Neuronal stem cell (in vitro differentiated cells): ENCODE data around the gene CNTD1.
A peak's percentile ranks its signal among the peaks of the same experiment; 100 is the strongest.

Experiments
- DNase-seq: peaks from one replicate; pipeline ENCODE4 v3.0.0-alpha.2; 2013; ENCODE audit warnings: low spot score
- H2AFZ ChIP-seq: one replicate; pipeline ENCODE4 v1.6.1; 2013; ENCODE audit warnings: mild to moderate bottlenecking, low read length, inconsistent platforms
- H2AK5ac ChIP-seq: 2 replicates; pipeline ENCODE4 v1.6.1; 2013; ENCODE audit warnings: low read depth, mild to moderate bottlenecking, inconsistent platforms, low read length, moderate library complexity, mixed read lengths
- H2BK120ac ChIP-seq: 2 replicates; pipeline ENCODE4 v1.6.1; 2013; ENCODE audit warnings: low read depth, mild to moderate bottlenecking, inconsistent platforms, low read length, moderate library complexity, mixed read lengths
- H2BK12ac ChIP-seq: one replicate; pipeline ENCODE4 v1.6.1; 2013; ENCODE audit warnings: low read length, inconsistent platforms
- H2BK15ac ChIP-seq: 2 replicates; pipeline ENCODE4 v1.6.1; 2013; ENCODE audit warnings: mild to moderate bottlenecking, low read length, inconsistent platforms, mixed read lengths
- H2BK5ac ChIP-seq: one replicate; pipeline ENCODE4 v1.6.1; 2013; ENCODE audit warnings: inconsistent platforms, mild to moderate bottlenecking, low read length, moderate library complexity
- H3K14ac ChIP-seq: one replicate; pipeline ENCODE4 v1.6.1; 2013; ENCODE audit warnings: low read length, inconsistent platforms
- H3K18ac ChIP-seq: 2 replicates; pipeline ENCODE4 v1.6.1; 2013; ENCODE audit warnings: low read length, inconsistent platforms
- H3K23ac ChIP-seq: 2 replicates; pipeline ENCODE4 v1.6.1; 2013; ENCODE audit warnings: low read depth, mild to moderate bottlenecking, mixed read lengths, low read length, inconsistent platforms; ENCODE audit not compliant: poor library complexity
- H3K27ac ChIP-seq: replicated peaks from 3 replicates; pipeline ENCODE4 v1.5.1; 2013; ENCODE audit warnings: low read length, inconsistent platforms
- H3K27me3 ChIP-seq, 3 experiments: 2 replicates each; pipeline ENCODE4 v1.6.1; 2013; ENCODE audit warnings: low read length in 3 of 3, mild to moderate bottlenecking in 2 of 3, inconsistent platforms in 1 of 3, low read depth in 1 of 3, mixed read lengths in 1 of 3, moderate library complexity in 1 of 3; ENCODE audit not compliant: control insufficient read depth in 3 of 3, insufficient read depth in 3 of 3
- H3K36me3 ChIP-seq, 2 donors: replicated peaks in 1 of 2; 2 replicates each; pipeline ENCODE4 v1.6.1; 2013; ENCODE audit warnings: low read length in 2 of 2; ENCODE audit not compliant: control insufficient read depth in 2 of 2, insufficient read depth in 2 of 2
- H3K4ac ChIP-seq: 2 replicates; pipeline ENCODE4 v1.6.1; 2013; ENCODE audit warnings: inconsistent platforms, mild to moderate bottlenecking, low read length, moderate library complexity
- H3K4me1 ChIP-seq, 2 donors: 1 replicate in 1 of 2; 2 replicates in 1 of 2; pipeline ENCODE4 v1.6.1; 2013; ENCODE audit warnings: low read length in 2 of 2, low read depth in 1 of 2; ENCODE audit not compliant: control insufficient read depth in 2 of 2, insufficient read depth in 1 of 2
- H3K4me2 ChIP-seq: one replicate; pipeline ENCODE4 v1.6.1; 2013; ENCODE audit warnings: mild to moderate bottlenecking, low read length, inconsistent platforms; ENCODE audit not compliant: insufficient read depth, poor library complexity, severe bottlenecking
- H3K4me3 ChIP-seq, 2 donors: 2 replicates each; pipeline ENCODE4 v1.5.1; 2013; ENCODE audit warnings: low read length in 2 of 2, mild to moderate bottlenecking in 2 of 2, inconsistent platforms in 1 of 2, moderate library complexity in 1 of 2
- H3K79me1 ChIP-seq: one replicate; pipeline ENCODE4 v1.6.1; 2013; ENCODE audit warnings: low read depth, mild to moderate bottlenecking, inconsistent platforms, low read length, moderate library complexity
- H3K9ac ChIP-seq: one replicate; pipeline ENCODE4 v1.6.1; 2013; ENCODE audit warnings: mild to moderate bottlenecking, low read depth, low read length, inconsistent platforms; ENCODE audit not compliant: poor library complexity
- H3K9me3 ChIP-seq, 2 donors: replicated peaks in 1 of 2; 2 replicates each; pipeline versions ENCODE3 to v1.6.1; 2013; ENCODE audit warnings: low read length in 2 of 2, mild to moderate bottlenecking in 2 of 2, inconsistent platforms in 1 of 2, low read depth in 1 of 2, mixed read lengths in 1 of 2, moderate library complexity in 1 of 2; ENCODE audit not compliant: control insufficient read depth in 2 of 2, insufficient read depth in 1 of 2
- H4K8ac ChIP-seq: one replicate; pipeline ENCODE4 v1.6.1; 2013; ENCODE audit warnings: low read depth, mild to moderate bottlenecking, inconsistent platforms, low read length, moderate library complexity
- H4K91ac ChIP-seq: one replicate; pipeline ENCODE4 v1.6.1; 2013; ENCODE audit warnings: low read length, low read depth, mild to moderate bottlenecking, inconsistent platforms; ENCODE audit not compliant: poor library complexity
- WGBS, 2 donors: extraction: QIAGEN DNeasy Blood & Tissue Kit; methylation state at CpG; one replicate each; pipeline ENCODE4 v1.1.7; 2013; ENCODE audit warnings: missing lambda C conversion rate in 2 of 2, mixed read lengths in 1 of 2; ENCODE audit not compliant: insufficient read length in 2 of 2, insufficient replicate concordance in 1 of 2; ENCODE audit errors: extremely low coverage in 2 of 2; 5-methylcytosine and 5-hydroxymethylcytosine counted together

Gene CNTD1

GRCh38 chr17:42821176-42821575 is 22.5 kb downstream of the CNTD1 start:
- DNase-seq, result no peak
- Histone ChIP-seq H3K14ac (no peak overlapping the region), H3K18ac (no peak overlapping the region), H2AK5ac (no peak overlapping the region), H4K91ac (no peak overlapping the region), H4K8ac (no peak overlapping the region), H3K9ac (no peak overlapping the region), H3K23ac (no peak overlapping the region), H2AFZ (no peak overlapping the region), H3K27ac (no peak overlapping the region), H3K4ac (no peak overlapping the region), H3K4me1 (peaks cover 3 to 5% of the 10 kb centered on the region in 2 donors), H2BK15ac (no peak overlapping the region), H3K27me3 (no peaks in the 10 kb centered on the region), H2BK5ac (no peak overlapping the region), H2BK120ac (no peak overlapping the region), H3K4me2 (no peak overlapping the region), H3K79me1 (peaks cover 6% of the 10 kb centered on the region), H2BK12ac (no peak overlapping the region), H3K9me3 (no peaks in the 10 kb centered on the region), H3K4me3 (no peak overlapping the region), H3K36me3 (peaks cover 19 to 52% of the 10 kb centered on the region in 2 donors)
- no CpG with 5 or more reads among the region's 7 CpGs for whole genome bisulfite sequencing, 2 donors

GRCh38 chr17:42827472-42827871 is 28.8 kb downstream of the CNTD1 start:
- no peaks in the 10 kb centered on the region for H3K36me3 ChIP-seq
- peaks cover 3 to 8% of the 10 kb centered on the region in 2 donors for H3K4me1 ChIP-seq
- H3K23ac ChIP-seq, result no peak overlapping the region
- no peak overlapping the region for H3K18ac ChIP-seq
- no peak overlapping the region for H2BK15ac ChIP-seq
- H4K91ac ChIP-seq, result no peak overlapping the region
- H3K14ac ChIP-seq, result no peak overlapping the region
- no peak overlapping the region for H4K8ac ChIP-seq
- H3K9ac ChIP-seq, result no peak overlapping the region
- no peaks in the 10 kb centered on the region for H3K9me3 ChIP-seq
- H2BK12ac ChIP-seq, result no peak overlapping the region
- H3K27ac ChIP-seq, result no peak overlapping the region
- H2BK120ac ChIP-seq, result no peak overlapping the region
- H3K27me3 ChIP-seq, result no peaks in the 10 kb centered on the region
- no peak overlapping the region for H2AFZ ChIP-seq
- no peak overlapping the region for H3K4me2 ChIP-seq
- no peak overlapping the region for H3K4ac ChIP-seq
- H2BK5ac ChIP-seq, result no peak overlapping the region
- H3K4me3 ChIP-seq, result no peak overlapping the region
- no CpG with 5 or more reads among the region's 1 CpG for WGBS, 2 donors
- no peak for DNase-seq
- H3K79me1 ChIP-seq, result peaks cover 6% of the 10 kb centered on the region
- no peak overlapping the region for H2AK5ac ChIP-seq

- peaks cover 9 to 17% of the 10 kb centered on the region in 2 donors for H3K36me3 ChIP-seq
- H2AK5ac ChIP-seq, result no peak overlapping the region
- H4K8ac ChIP-seq, result no peak overlapping the region
- no peak overlapping the region for H3K4ac ChIP-seq
- H3K27me3 ChIP-seq, result no peaks in the 10 kb centered on the region
- H3K27ac ChIP-seq, result no peak overlapping the region
- H2AFZ ChIP-seq, result no peak overlapping the region
- no peak overlapping the region for H2BK15ac ChIP-seq
- H3K14ac ChIP-seq, result no peak overlapping the region
- no peak overlapping the region for H4K91ac ChIP-seq
- H3K18ac ChIP-seq, result no peak overlapping the region
- H2BK120ac ChIP-seq, result no peak overlapping the region
- no peak overlapping the region for H3K4me2 ChIP-seq
- peaks cover 4% of the 10 kb centered on the region in 2 donors for H3K4me1 ChIP-seq
- no peak for DNase-seq
- H3K23ac ChIP-seq, result no peak overlapping the region
- H3K4me3 ChIP-seq, result no peak overlapping the region
- no peak overlapping the region for H2BK5ac ChIP-seq
- H3K9me3 ChIP-seq, result no peaks in the 10 kb centered on the region
- H2BK12ac ChIP-seq, result no peak overlapping the region
- H3K79me1 ChIP-seq, result peaks cover 6% of the 10 kb centered on the region
- no peak overlapping the region for H3K9ac ChIP-seq
Observed at GRCh38 chr17:42830971-42831370, 32.3 kb downstream of the CNTD1 start.

- Histone ChIP-seq H3K36me3 (peaks cover 12 to 26% of the 10 kb centered on the region in 2 donors), H3K14ac (no peak overlapping the region), H2BK5ac (peak overlapping the region; percentile 71), H2BK12ac (no peak overlapping the region), H2BK120ac (peak overlapping the region; percentile 39), H3K4me2 (peak overlapping the region; percentile 98), H4K8ac (no peak overlapping the region), H3K27me3 (no peaks in the 10 kb centered on the region), H3K4ac (no peak overlapping the region), H3K23ac (peak overlapping the region; percentile 99), H3K9me3 (no peaks in the 10 kb centered on the region), H3K4me1 (peaks cover 4% of the 10 kb centered on the region in 2 donors), H3K79me1 (peaks cover 6% of the 10 kb centered on the region), H3K4me3 (peak overlapping the region; percentile 58 to 89), H3K9ac (peak overlapping the region; percentile 85), H3K27ac (no peak overlapping the region), H2AK5ac (no peak overlapping the region), H4K91ac (no peak overlapping the region), H3K18ac (peak overlapping the region; percentile 88), H2BK15ac (no peak overlapping the region), H2AFZ (peak overlapping the region; percentile 82)
- no peak for DNase-seq
- WGBS, 2 donors, result no CpG with 5 or more reads among the region's 9 CpGs
Observed at GRCh38 chr17:42832213-42832933, 33.7 kb downstream of the CNTD1 start.
